Peyer's patch (tissue), 4 donors: ENCODE data around the gene RNU1-1.
"Not testable (repeated sequence)": the region's sequence is repeated elsewhere in the genome, so short reads cannot be mapped to it uniquely, and the experiment has no call there.

Source experiments
- CTCF ChIP-seq, 6 experiments: fragments of 450-650 bp in 4 of 6; fragments of 200-600 bp in 2 of 6; sonication (generic) in 1 of 6; IDR thresholded peaks; one replicate each; pipeline ENCODE4 v1.5.1; 2017 to 2019; ENCODE audit warnings: antibody characterized with exemption in 6 of 6, mild to moderate bottlenecking in 3 of 6, moderate library complexity in 1 of 6
- POLR2A ChIP-seq, 2 donors: fragments of 450-650 bp; IDR thresholded peaks; one replicate each; pipeline ENCODE4 v1.5.1; 2017; ENCODE audit warnings: antibody characterized with exemption in 2 of 2, mild to moderate bottlenecking in 2 of 2, moderate library complexity in 2 of 2

GRCh38 chr1:16506364-16507136, 7.5 kb downstream of the RNU1-1 start:
- not testable (repeated sequence) for TF ChIP-seq CTCF, POLR2A (IDR thresholded peaks at IDR 0.05)
